Stimulated activated CD8-positive, alpha-beta memory T cell treated with anti-CD3 and anti-CD28 coated beads, Interleukin-12 subunit alpha, Interleukin-12 subunit beta, amount 100 ng/mL, for 24 hours (primary cell): ENCODE results near the gene LRRC8D.

Experiments used
- DNase-seq: peaks from one replicate; pipeline ENCODE4 v3.0.0-alpha.2; 2020; ENCODE audit errors: extremely low read depth

LRRC8D gene

DNA sequence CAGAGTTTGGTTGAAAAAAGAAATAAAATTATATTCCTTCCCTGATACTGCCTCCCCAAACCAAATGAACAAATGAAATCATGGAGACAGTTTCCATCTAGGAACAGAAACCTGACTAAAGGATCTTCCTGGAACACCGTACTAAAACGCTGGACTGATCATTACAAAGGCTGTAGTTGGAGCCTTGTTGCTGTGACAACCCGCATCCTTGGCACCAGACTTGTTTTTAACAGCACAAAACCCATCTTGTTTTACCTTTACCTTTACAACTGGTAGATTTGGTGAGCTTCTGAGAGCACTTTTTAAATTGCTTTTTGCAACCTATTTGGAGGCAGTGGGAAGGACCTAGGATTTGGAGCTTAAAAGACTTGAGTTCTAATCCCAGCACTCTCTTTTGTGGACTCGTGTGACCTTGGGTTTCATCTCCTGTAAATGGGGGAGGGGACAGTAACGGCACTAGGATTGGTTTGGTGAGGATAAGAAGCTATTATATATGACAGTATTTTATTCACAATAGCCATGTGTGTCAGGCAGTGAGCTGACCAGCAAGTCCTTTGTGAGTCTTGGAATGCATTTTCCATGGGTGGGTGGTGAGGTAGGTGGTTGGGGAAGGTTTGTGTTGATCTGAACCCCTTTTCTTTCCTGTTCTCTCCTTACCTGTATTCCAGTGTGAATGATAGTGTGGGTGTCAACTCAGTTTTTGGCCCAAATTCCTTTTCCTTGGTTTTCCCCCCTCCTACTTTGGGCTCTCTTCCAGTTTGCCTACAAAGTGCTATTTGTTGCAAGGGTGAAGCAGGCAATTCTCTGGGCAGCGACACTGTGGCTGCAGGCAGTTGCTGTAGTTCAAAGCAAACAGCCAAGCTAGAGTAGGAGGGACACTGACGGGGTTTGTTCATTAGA is 12.6 kb downstream of the LRRC8D start:
- no peak for DNase-seq

DNA sequence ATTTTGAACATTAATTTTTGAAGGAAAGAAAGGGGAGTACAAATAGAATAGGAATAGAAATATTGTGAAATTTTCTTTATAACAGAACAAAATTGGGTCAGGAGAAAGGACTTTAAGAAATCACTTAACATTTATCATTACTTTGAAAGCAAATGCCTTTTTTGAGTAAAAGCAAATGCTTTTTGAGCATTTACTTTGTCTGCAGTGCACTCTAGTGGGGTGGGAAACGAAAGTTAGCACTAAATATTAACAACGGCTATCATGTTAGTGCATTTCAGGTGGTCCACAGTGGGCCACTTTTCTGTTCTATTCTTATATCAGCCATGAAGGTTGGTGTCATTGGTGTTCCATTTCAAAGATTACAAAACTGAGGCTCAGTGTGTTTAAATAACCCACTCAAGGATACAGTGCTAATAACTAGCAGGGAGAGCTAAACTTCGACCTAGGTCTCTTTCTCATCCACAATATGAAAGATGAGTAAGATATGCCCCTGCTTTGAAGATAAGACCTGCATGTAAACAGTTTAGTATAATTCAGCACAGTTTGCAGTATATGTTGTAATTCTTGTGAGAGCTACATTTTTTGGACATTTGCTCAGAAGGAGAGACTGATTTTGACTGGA is 13.4 kb downstream of the LRRC8D start:
- DNase-seq = no peak

DNA sequence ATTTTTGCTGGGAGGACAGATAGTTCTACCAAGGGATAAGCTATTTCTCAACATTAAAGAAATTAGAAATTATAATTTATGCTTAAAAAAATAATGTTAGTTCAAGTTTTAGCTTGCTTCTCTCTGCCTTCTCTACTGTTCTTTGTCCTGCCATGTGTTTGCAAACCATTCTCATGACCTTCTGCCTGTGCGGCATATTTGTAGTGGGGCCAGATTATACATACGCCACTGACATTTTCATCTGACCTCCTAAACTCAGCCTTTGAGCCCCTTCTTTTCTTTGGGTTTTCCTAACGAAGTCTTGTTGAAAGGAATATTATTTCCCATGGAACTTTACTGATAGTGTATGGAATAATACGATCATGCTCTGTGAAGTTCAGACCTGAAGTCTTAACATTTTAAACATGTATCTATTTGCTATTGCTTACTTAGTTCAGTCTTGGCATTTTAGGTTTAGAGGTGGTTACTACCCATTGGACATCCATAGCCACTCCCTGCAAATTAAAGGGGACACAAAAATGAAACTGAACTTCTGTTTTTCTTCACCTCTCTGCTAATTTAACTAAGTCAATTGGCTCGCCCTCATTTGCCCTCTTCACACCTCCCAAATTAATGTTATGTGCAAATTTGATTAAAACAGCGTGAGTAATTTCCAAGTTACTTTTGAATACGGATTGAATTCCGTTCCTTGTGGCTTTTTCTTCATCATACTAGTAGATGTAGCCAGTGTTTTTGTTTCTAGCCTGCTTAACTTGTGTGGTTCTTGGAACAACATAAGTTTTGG is 15.6 kb downstream of the LRRC8D start:
- DNase-seq = no peak

DNA sequence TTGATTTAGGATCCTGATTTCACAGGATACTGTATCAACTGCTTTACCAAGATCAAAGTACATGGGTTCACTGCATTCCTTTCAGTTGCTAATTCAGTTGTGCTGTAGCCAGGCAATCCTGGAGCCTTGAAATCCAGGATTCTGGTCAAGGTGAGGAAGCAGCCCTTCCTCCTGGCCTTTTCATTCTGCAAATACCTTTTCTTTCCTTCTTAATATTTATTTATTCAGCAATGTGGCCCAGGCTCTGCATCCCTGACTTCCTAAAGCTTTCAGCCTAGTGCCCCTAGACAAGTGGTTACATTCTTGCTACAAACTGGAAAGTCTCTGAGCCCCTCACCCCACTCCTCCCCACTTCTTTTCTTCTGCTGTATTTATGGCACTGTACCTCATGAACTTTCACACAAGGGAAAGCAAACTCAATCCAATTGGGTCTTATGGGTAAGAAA is 16.2 kb downstream of the LRRC8D start:
- DNase-seq = no peak

DNA sequence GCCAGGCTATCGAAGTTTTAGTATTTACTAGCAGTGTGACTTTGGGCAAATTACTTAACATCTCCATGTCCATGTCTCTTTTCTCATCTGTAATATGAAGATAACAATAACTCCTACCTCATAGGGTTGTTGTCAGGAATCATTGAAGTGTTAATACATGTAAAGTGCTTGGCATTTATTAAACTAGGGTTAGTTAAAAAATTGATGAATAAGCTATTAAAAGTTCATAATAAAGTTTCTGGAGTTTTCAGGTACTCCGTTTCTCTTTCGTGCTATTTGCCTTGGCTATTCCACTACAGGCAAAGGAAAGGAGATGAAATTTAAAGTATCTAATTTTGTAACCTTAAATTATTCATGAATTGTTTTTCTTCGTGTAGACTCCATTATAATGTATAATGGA is 16.7 kb downstream of the LRRC8D start:
- DNase-seq = no peak

DNA sequence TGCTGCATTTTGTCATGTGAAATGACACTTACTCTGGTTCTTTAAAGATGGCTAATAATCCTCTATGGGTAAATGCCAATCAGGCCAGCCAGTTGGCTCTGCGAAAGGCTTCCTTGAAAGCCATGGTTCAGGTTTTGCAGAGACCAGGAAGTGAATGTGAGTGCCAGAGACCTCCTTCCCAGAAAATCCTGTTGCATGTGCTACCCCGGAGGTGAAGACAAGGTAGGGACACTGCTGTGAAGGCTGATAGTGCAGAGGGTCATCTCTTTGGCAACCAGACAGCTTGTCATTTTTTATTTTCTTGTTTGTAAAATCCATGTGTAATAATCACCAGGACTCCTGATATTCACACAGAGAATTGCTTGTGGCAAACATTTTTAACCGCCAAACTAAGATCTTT is 18.7 kb downstream of the LRRC8D start:
- no peak for DNase-seq

DNA sequence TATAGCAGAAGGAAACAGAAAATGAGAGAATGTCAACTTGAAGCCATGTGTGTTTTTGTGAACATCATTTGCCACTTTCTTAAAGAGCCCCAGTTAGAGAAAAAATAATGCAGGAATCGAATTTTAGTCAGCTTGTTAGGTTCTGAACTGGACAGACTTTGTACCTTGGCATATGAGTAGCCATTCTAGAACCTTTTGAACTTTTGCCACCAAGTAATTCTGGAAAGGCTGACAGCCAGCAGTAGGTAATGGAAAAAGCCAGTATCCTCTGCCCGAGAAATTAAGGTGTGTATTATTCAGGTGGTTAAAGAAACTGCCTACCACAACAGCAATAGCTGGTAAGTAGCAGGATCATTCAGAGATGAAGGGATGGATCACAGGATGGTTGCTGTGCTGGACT is 20.7 kb downstream of the LRRC8D start:
- no peak for DNase-seq

DNA sequence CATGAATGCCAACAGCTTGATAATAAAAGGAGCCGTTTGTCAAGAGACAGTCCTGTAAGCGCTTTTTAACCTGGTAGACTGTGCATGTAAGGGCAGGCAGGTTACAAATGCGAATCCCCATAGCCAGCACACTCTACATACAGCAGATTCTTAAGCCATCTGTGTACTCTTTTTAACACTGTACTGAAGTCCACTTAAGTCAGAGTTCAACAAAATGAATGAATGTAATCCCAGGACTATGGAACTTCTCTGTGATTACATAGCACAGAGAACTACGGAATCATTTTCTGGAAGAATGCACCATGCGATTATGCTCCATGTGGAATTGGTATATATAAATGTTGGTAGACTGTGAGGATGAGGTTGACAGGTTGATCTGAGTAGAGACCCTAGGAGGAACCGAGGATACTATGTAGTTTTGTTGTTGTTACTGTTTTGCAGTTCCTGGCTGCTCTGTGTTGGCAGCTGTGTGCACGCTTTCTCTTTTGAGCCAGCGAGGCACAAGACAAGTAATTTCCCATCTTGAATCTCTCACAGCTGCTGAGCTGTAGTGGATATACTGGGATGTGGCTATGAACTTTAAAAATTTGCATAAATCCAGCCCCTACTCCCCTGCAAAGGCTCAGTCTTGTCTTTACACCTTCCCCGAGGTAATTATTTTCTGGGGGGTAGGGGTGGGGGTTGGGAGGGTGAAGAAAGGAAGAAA is 21.9 kb downstream of the LRRC8D start:
- DNase-seq = no peak

DNA sequence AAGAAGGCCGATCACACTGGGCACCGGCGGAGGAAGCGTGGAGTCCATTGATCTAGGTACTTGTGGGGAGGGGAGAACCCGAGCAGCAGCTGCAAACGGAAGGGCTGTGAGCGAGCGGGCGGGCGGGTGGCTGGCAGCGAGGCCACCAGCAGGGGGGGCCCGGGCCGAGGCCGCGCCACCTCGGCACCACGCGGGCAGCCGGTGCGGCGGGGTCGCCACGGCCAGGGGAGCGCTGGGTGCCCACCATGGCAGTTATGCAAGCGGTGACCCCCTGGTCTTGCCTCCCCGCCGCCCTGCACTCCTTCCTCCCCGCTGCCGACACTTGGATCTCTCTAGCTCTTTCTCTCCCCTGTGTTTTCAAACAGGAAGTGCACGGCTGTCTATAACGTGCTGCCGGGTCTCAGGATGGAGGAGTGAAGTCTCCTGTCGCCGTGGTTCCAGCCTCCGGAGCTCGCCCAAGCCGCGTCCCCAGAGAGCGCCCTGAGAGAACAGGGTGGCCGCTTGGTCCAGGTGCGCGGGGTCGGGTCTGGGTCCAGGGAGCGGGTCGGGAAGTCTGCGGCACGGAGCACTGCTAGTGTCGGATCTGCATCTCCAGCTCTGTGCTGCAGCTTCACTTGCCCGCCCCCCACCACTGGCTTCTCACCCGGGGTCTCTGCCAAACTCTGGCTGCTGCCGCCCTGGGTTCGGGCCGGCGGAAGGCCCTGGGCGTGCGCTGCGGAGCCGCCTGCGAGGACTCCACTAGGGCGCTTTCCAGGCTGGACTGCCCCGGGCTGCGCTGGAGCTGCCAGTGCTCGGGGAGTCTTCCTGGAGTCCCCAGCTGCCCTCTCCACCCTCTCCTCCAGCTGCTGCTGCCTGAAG is 22.7 kb downstream of the LRRC8D start:
- DNase-seq = peak; percentile 54

DNA sequence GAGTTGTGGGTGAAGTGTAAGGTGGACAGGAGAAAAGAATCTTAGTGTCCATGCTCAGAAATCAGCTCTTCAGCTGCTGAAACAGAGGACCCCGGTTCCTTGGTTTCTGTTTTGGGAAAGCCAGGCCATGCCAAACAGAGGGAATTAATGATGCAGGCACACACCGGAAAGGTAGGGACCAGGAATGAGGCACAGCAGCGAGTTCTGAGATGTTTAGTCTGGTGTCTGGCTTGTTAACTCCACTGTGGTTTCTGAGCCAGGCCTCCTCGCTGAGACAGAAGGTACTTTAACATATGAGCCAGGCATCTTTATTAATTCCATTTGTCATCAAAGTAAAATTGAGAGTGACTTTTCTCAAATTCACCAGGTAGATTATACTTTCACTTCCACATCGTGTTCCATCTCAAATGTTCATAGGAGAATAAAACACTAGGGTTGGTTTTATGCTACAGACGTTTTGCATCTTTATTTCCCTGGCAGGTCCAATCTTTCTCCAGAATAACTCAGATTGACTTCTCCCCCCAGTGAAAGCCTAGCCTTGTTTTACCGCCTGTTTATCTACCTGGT is 23.5 kb downstream of the LRRC8D start:
- no peak for DNase-seq

DNA sequence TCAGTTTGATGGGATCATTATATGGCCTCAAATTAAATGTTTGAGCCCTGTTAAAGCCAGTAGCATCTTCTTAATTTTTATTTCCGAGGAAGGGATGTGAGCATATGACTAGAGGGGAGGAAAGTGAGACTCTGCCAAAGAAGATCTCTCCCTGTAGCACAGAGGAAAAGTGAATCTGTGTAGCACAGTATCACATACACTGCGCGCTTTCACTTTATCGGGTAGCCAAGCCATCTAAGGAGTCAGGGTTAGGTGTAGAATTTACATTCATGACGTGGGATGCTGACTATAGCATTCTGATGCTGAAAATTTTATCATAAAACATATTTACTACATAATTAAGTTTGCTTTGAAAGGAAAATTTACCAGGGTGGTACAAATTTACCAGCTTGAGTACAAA is 24.0 kb downstream of the LRRC8D start:
- no peak for DNase-seq

DNA sequence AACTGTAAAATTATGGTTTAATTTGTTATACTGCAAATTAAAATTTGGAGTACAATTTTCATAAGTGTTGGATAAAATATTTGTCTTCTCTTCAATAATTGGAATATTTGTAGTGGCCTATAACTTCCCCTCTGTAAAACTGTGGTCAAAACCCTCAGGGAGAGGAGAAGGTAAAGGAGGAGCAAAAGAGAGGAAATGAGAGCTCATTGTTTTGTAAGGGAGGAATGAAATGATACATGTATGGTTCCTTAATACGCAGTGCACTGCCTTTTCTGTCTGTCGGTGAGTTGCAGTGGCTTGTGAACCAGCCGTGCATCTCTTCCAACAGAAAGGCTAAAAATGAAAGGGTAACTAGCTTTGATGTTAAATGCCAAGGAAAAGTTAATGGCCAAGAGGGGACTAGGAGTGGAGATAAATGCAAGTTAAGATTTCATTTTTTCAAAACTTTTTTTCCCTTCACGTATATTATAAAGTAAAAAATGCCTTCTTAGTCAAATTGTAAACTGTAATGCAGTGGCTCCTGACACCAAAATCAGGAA is 26.4 kb downstream of the LRRC8D start:
- no peak for DNase-seq

DNA sequence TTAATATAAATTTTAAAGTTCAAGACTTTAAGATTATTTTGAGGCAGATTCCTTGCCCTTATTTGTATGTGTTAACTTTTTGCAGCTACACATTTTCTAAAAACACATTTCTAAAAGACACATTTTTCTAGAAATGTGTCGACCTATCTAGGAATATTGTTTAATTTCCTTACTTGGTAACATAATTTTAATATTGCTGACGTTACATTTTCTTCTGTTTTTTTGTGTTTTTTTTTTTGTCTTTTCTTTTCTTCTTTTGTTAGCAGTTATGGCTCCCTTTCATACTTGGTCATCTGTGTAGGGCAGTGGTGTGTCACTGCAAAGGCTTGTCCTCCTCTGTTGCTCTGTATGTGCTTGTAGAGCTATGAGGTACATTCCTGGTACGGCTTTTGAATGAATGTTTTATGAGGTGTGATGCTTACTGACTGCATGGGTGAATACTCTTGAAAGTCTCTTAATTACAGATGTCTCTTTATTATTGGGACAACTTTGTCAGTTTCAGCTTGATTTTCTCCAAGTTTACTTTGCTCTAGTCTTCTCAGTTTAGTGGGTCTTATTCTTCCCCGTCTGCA is 30.1 kb downstream of the LRRC8D start:
- DNase-seq = no peak

DNA sequence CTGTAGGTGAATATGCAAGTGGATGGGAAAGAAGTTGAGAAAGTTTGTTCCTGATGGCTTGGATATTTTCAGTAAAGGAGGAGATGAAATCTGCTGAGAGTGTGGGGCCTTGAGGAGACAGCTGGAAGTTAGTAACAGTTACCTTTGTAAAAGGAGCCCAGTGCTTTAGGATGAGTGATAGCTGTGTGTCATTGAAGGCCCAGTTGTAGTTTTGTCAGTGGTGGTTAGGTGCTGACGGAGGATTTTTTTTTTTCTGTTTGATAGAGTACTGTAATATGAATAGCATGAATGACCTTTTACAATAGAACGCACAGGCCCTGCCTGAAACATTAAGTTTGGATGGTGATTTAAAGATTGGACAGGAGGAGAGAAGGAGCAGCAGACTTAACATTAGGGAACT is 33.3 kb downstream of the LRRC8D start:
- DNase-seq = no peak

DNA sequence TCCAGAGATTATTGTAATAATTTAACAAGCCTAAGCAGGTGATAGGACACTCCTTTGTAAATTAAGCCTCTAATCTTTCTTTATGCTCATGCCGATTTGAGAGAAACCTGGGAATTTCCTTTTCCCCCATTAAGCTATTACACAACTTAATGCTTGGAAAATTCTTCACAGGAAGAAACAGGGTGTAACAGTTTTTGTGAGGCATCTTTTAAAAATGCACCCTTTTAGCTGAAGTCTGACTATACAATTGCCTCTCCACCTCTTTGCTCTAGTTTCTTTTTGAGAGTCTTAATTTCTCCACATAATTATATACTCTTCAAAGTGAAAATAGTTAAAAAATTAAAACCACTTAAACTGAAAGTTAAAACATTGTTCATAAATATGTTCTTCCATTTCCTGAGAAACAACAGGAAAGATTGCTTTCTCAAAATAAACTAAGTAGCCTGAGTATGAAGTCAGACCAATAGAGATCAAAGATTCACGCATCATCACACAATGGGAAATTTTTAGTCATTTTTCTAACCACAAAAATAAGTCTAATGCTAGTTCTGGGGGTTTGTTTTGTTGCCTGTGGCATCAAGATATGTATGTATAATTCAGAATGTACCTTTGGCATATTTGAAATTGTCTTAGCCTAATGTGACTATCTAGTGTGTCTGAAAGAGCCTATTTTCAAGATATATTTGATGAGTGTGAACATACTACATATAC is 34.7 kb downstream of the LRRC8D start:
- DNase-seq = no peak

DNA sequence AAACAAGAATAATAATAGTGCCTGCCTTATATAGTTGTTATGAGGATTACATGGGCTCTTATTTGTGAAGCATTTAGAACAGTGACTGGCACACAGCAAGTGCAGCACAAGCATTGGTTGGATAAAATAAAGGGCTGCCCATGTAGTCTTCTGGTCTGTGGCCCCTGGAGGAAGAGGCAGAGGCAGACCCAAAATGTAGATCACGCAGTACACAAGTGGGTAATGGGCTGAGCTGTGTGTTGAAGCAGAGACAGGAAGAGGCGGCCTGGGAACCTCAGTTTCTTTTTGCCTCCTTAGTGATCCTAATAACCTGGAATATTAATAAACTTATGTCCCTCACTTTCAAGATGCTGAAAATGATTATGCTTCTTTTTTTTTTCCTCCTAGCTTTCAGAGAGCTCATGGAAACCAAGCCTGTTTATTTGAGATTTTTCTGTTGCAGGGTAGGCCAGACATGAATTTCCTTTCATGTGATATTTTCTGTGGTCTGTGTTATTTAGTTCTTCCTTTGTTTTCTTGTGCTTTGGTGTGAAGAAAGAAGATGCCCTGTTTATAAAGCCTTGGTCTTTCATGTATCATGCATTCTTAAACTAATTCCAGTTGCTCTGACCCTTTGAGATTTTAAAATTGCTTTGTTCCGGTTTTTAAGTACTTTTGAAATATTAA is 42.5 kb downstream of the LRRC8D start:
- no peak for DNase-seq

DNA sequence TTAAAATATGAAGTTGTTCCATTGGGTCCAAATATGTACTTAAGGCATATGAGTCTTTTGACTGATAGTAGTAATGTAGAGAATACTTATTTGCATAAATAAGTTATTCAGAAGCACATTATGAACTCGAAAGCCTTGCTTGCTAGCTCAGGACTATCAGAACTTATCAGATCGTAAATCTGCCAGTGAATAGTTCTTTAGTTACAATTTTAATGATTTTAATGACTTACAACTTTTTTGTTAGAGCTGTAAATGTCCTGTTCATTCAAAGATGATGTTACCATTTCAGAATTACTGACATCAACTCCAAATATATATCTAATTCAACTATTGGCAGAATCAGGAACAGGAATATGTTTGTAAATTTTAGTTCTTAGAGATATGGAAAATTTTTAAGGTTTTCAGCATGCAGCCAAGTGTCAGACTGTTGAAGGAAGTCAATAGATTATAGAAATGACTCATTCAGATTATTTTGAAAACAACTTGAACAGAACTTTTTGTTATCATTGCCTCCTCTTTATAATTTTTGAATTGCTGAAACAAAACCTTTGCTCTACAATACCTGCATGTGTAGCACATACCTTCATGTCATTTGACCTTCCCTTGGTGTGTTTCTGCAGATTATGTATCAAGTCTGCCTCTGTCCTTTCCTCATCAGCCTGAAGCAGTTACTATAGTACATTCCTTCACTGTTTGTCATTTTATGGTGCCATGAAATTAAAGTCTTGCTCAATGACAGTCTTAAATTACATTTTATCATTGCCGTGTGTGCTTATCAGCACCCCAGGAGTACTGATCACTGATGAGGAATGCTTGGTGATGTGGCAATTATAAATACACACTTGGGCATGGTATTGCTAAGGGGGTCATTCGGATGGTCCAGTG is 44.9 kb downstream of the LRRC8D start:
- DNase-seq = no peak

DNA sequence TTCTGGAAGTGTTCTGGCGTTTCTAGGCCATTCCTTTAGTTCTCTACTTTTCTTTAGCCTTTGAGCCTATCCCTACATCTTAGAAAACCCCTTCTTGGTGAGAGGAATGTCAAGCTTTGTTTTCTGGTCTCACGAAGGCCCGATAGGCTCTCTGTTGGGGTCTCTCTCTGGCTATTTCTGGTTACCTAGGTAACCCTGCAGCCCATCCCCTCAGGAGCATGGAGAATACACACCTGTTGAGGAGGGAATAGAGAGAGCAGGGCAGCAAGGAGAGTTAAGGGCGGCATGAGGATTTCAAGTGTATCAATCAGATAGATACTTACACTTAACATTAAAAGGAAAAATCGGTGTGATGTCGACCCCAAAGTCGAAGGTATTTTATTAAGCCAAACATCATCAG is 45.7 kb downstream of the LRRC8D start:
- DNase-seq = no peak
